Measurements from ENCODE around the gene ULK4. TPM values are rescaled to one million over a fixed set of nuclear protein-coding genes. Genes with fewer than 3 reads are reported as not detected.

Gene ULK4
- total and polyA plus RNA-seq, 2 of the 8 experiments (the other 6 are each of a cell fraction or from before 2014, with no cell fraction given), result 3.0 to 10.8 TPM

DNA sequence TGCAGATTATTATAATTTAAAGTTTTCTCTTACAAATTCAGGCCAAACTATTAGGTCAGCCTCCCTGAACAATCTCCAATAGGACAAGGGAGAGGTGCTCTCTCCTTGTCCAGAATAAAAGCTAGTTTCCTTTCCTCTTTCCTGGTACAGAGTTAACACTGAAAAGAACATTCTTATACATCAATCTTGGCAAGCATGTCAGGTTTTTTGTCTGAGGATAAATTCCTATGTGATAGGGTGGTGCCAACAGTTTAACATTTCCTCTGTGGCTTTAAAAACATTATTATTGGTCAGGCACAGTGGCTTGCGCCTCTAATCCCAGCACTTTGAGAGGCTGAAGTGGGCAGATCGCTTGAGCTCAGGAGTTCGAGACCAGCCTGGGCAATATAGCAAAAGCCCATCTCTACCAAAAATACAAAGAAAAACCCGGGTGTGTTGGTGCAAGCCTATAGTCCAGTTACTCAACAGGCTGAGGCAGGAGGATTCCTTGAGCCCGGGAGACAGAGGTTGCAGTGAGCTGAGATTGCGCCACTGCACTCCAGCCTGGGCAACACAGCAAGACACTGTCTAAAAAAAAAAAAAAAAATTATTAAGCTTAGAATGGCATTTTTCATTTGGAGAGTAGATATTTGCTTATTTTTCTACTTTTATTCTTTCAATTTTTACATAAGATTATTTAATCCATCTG is 13.7 kb upstream of the ULK4 start:
- no peak overlapping the region for H2BK120ac ChIP-seq (replicated peaks; ENCODE audit: low read depth, low read length)
- no peak overlapping the region for H3K4me3 ChIP-seq (ENCODE audit: extremely low read depth in 1 of 4, insufficient read depth in 2 of 4, low read depth in 3 of 4, low read length in 4 of 4)
- no peak overlapping the region for H4K5ac ChIP-seq (ENCODE audit: insufficient read length, low read depth, low read length)
- H3K18ac ChIP-seq (ENCODE audit: extremely low read depth, low read length), result no peak overlapping the region
- no peaks in the 10 kb centered on the region for H3K79me1 ChIP-seq (ENCODE audit: low read depth, low read length)
- ChIA-PET CTCF (ENCODE audit: partially characterized antibody) (interaction anchor here (1.4 to 1.8 kb wide), 3 partner anchors 22 to 124 kb away, joined by 4 to 5 read pairs (median 5); no protein-coding TSS in a partner anchor), POLR2A (ENCODE audit: partially characterized antibody) (interaction anchor here (0.8 kb wide), 1 partner anchor 54 kb away, joined by 3 read pairs; no protein-coding TSS in a partner anchor)
- H3K9ac ChIP-seq (replicated peaks in 1 of 4; ENCODE audit: extremely low read depth in 1 of 4, low read depth in 3 of 4, low read length in 3 of 4), result no peak overlapping the region
- no peak overlapping the region for H2AK5ac ChIP-seq (ENCODE audit: low read depth, low read length)
- no peak overlapping the region for H3K14ac ChIP-seq (ENCODE audit: insufficient read length)
- H2BK12ac ChIP-seq (ENCODE audit: low read depth, low read length), result no peak overlapping the region
- 88% methylated on average over 6 of the region's 6 CpGs; no CpG with 5 or more reads in 1 of the 2 experiments for WGBS, 2 experiments (ENCODE audit: extremely low coverage in 1 of 2, insufficient coverage in 1 of 2, insufficient read length in 1 of 2, insufficient replicate concordance in 2 of 2, low coverage in 1 of 2, low lambda C conversion rate in 2 of 2, missing lambda C conversion rate in 1 of 2)
- no peak overlapping the region for H3K4ac ChIP-seq (replicated peaks; ENCODE audit: insufficient read length, low read depth, low read length)
- H3K23ac ChIP-seq (ENCODE audit: insufficient read length), result no peak overlapping the region
- H3K79me2 ChIP-seq (ENCODE audit: control insufficient read depth in 1 of 2, insufficient read depth in 2 of 2, low read length in 2 of 2), result no peaks in the 10 kb centered on the region
- no peaks in the 10 kb centered on the region for H4K20me1 ChIP-seq (replicated peaks in 1 of 2; ENCODE audit: control insufficient read depth in 1 of 2, insufficient read depth in 2 of 2, low read length in 2 of 2)
- H2BK20ac ChIP-seq (ENCODE audit: low read length), result no peak overlapping the region
- no peak overlapping the region for H2AFZ ChIP-seq (ENCODE audit: low read length)
- no peaks in the 10 kb centered on the region for H3K4me1 ChIP-seq (replicated peaks in 1 of 4; ENCODE audit: control insufficient read depth in 3 of 4, insufficient read depth in 4 of 4, low read length in 3 of 4)
- H3K27me3 ChIP-seq (replicated peaks in 1 of 4; ENCODE audit: control insufficient read depth in 3 of 4, extremely low read depth in 1 of 4, insufficient read depth in 3 of 4, low read length in 3 of 4), result no peaks in the 10 kb centered on the region
- H4K8ac ChIP-seq (ENCODE audit: extremely low read depth, insufficient read depth, low read length), result no peak overlapping the region
- H2BK15ac ChIP-seq (ENCODE audit: low read length), result no peak overlapping the region
- no peaks in the 10 kb centered on the region; a peak in 1 of 4 replicates for H3K9me3 ChIP-seq (ENCODE audit: insufficient read depth in 2 of 2, low read depth in 1 of 2, low read length in 1 of 2)
- no peak overlapping the region for H3K27ac ChIP-seq (ENCODE audit: low read depth, low read length)
- FAIRE-seq, result no peak
- H4K91ac ChIP-seq (replicated peaks; ENCODE audit: insufficient read length, low read length), result no peak overlapping the region
- no peak overlapping the region for H2BK5ac ChIP-seq (ENCODE audit: low read depth, low read length)
- H3K36me3 ChIP-seq (ENCODE audit: control insufficient read depth in 2 of 4, insufficient read depth in 4 of 4, low read length in 3 of 4), result no peaks in the 10 kb centered on the region
- DNase-seq (ENCODE audit: low read depth in 1 of 2, low spot score in 2 of 2), result no peak
- H3K4me2 ChIP-seq (ENCODE audit: insufficient read depth in 1 of 2, low read depth in 2 of 2, low read length in 2 of 2), result no peak overlapping the region
- H3K56ac ChIP-seq (replicated peaks; ENCODE audit: insufficient read length, low read depth, low read length), result no peak overlapping the region
- no peaks in the 10 kb centered on the region for H3K23me2 ChIP-seq (ENCODE audit: low read depth, low read length)
- no peak for TF ChIP-seq CHD1 (IDR thresholded peaks at IDR 0.05; ENCODE audit: low read depth, low read length)
- no peak for TF ChIP-seq CBX8 (IDR thresholded peaks at IDR 0.05; ENCODE audit: borderline replicate concordance, low read depth, low read length)
- no peak for TF ChIP-seq GABPA (IDR thresholded peaks at IDR 0.05; ENCODE audit: borderline replicate concordance, insufficient read depth, low read length)
- TF ChIP-seq, protein P1, sequence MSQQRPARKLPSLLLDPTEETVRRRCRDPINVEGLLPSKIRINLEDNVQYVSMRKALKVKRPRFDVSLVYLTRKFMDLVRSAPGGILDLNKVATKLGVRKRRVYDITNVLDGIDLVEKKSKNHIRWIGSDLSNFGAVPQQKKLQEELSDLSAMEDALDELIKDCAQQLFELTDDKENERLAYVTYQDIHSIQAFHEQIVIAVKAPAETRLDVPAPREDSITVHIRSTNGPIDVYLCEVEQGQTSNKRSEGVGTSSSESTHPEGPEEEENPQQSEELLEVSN (IDR thresholded peaks at IDR 0.05), result no peak
- no peak for TF ChIP-seq PHF8 (conservative IDR thresholded peaks at IDR 0.05; ENCODE audit: low read depth, low read length)
- TF ChIP-seq POLR2A (IDR thresholded peaks at IDR 0.05; ENCODE audit: control extremely low read depth in 1 of 2, low read depth in 2 of 2, low read length in 2 of 2), result no peak
- TF ChIP-seq CTBP2 (IDR thresholded peaks at IDR 0.05; ENCODE audit: borderline replicate concordance, insufficient read depth, insufficient read length, low read length), result no peak
- TF ChIP-seq MAFK (IDR thresholded peaks at IDR 0.05; ENCODE audit: low read depth, low read length), result no peak
- TF ChIP-seq SIRT6 (IDR thresholded peaks at IDR 0.05; ENCODE audit: low read length), result no peak
- TF ChIP-seq, protein P2, sequence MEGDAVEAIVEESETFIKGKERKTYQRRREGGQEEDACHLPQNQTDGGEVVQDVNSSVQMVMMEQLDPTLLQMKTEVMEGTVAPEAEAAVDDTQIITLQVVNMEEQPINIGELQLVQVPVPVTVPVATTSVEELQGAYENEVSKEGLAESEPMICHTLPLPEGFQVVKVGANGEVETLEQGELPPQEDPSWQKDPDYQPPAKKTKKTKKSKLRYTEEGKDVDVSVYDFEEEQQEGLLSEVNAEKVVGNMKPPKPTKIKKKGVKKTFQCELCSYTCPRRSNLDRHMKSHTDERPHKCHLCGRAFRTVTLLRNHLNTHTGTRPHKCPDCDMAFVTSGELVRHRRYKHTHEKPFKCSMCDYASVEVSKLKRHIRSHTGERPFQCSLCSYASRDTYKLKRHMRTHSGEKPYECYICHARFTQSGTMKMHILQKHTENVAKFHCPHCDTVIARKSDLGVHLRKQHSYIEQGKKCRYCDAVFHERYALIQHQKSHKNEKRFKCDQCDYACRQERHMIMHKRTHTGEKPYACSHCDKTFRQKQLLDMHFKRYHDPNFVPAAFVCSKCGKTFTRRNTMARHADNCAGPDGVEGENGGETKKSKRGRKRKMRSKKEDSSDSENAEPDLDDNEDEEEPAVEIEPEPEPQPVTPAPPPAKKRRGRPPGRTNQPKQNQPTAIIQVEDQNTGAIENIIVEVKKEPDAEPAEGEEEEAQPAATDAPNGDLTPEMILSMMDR (IDR thresholded peaks at IDR 0.05; ENCODE audit: control extremely low read depth in 1 of 3, insufficient read depth in 1 of 3, low read depth in 1 of 3, low read length in 3 of 3), result no peak

Data from H1 (cell line).